HPDE6-E6E7 (cell line): ENCODE results near the gene RETN.
"Not testable (repeated sequence)": the region's sequence is repeated elsewhere in the genome, so short reads cannot be mapped to it uniquely, and the experiment has no call there.

Source experiments
- DNase-seq: peaks from one replicate; pipeline ENCODE4 v3.0.0; 2011; ENCODE audit warnings: missing footprints; ENCODE audit errors: extremely low spot score

The RETN gene

DNA sequence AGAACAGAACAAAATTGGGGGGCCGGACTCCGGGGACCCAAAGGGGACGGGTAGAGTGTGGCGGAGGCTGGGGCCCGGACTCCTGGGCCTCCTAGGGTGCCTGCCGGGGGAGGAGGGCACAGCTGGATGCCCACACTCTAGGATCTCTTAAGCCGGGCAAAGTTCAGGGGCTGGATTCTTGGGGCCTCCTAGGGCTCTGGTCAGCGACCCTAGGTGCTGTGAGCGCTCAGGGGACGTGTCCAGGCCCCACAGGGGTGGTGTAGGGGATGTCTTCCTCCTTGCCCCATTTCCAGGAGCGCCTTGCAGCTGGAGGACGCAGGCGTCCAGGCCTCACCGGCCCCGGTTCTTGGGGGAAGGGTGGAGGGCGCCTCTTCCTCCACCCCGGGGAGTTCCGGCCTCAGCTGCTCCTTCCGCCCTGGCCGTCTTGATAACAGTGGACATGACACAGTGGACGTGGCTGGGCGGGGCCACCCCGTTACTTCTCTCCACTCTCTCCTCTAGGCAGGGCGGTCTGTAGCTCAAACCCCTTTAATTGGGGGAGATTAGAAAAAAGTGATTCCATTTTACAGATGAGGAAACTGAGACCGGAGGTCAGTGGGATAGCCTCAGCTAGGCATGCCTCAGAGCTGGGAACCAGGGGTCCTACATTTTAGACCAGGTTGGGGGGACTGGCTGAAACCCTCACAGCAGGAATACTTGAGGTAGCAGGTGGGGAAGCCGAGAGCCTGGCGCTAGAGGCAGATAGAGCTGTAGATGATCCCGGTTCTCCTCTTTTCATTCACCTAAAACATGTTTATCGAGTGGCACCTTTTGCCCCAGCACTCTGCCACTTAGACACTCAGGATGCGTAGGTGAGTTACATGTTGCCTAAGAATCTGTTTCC is 31.2 kb upstream of the RETN start:
- DNase-seq, result no peak

DNA sequence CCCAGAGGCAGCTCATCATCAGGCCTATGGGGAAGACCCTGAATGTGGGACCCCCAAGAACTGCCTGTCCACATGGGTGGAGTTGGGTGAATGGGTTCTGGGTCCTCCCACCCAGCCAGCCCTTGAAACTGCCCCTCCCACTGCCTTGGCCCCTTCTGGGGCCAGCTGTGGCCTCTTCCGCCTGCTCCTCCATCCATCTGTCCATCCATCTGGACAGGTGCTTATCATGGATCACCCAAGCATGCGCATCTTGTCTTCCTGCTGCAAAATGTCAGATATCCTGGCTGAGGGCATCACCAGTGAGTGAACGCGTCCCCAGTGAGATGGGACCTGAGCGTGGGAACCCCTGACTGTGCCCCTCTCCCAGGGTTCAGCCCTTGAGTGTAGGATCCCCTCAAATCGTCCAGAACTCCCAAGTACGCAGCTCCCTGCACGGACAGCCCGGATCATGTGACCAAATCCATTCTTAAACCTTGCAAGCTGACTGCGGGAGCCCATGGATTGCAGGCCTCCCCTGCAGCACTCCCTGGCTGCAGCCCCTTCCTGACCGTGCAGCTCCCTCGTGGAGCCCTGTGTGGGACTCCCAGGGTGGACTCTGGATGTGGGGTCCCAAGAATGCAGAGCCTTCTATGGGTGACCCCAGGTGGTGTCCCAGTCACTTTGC is 29.9 kb upstream of the RETN start:
- DNase-seq, result no peak

- no peak for DNase-seq
Measured at GRCh38 chr19:7639863-7640348, 28.9 kb upstream of the RETN start.

DNA sequence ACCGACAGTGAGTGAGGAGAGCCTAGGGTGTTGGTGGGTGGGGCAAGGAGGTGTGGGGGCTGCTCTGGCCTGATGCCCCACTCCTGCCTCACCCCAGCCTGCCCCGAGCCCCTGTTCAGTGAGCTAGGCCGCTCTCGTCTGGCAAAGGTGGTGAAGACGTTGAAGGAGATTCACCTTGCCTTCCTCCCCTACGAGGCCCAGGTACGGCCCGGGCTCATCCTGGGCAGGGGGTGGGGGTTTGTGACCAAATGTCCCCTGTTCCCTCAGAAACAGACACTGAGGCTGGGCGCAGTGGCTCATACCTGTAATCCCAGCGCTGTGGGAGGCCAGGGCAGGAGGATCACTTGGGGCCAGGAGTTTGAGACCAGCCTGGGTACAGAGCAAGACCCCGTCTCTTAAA is 28.0 kb upstream of the RETN start:
- no peak for DNase-seq

- DNase-seq, result no peak
Measured at GRCh38 chr19:7641290-7642276, 27.3 kb upstream of the RETN start.

DNA sequence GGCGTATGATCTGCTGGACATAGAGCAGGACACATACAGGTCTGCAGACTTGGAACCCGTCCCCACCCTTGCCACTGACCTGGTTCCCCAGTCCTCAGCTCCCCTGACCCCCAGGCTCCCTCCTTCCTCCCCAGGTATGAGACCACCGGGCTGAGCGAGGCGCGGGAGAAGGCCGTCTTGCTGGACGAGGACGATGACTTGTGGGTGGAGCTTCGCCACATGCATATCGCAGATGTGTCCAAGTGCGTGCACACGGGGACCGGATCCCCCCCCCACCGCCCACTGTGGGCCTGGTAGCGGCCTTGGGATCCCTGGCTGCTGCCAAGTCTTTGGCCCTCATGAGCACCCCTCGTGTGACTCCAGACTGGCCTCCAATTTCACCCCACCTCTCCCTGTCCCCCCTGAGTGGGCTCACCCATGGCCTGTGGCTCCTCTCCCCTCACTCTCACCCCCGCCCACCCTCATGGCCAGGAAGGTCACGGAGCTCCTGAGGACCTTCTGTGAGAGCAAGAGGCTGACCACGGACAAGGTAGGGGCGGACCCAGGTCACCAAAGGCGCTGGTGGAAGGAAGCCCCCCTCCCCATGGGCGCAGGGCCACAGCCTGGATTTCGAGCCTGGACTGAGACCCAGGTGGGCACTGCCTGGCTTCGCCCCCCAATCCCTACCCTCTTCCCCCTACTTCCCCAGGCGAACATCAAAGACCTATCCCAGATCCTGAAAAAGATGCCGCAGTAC is 26.4 kb upstream of the RETN start:
- no peak for DNase-seq

GRCh38 chr19:7643031-7643415 is 25.8 kb upstream of the RETN start:
- no peak for DNase-seq

- DNase-seq, result not testable (repeated sequence)
Measured at GRCh38 chr19:7643629-7644549, 25.0 kb upstream of the RETN start.

GRCh38 chr19:7644550-7644877 is 24.3 kb upstream of the RETN start:
- DNase-seq, result no peak

DNA sequence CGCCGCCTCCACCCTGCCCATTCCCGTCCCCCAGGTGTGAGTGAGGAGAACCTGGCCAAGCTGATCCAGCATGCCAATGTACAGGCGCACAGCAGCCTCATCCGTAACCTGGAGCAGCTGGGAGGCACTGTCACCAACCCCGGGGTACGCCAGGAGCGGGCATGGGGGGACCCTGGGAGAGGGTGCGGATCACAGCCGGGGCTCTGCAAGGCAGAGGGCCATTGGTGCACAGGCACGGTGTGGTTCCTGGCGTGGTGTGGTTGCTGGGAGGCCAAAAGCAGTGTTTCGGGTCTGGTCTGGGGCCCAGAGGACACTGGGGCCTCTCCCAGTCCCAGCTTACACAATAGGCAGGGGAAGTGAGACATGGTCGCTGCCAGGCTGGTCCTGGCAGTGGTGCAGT is 23.7 kb upstream of the RETN start:
- DNase-seq, result no peak

DNA sequence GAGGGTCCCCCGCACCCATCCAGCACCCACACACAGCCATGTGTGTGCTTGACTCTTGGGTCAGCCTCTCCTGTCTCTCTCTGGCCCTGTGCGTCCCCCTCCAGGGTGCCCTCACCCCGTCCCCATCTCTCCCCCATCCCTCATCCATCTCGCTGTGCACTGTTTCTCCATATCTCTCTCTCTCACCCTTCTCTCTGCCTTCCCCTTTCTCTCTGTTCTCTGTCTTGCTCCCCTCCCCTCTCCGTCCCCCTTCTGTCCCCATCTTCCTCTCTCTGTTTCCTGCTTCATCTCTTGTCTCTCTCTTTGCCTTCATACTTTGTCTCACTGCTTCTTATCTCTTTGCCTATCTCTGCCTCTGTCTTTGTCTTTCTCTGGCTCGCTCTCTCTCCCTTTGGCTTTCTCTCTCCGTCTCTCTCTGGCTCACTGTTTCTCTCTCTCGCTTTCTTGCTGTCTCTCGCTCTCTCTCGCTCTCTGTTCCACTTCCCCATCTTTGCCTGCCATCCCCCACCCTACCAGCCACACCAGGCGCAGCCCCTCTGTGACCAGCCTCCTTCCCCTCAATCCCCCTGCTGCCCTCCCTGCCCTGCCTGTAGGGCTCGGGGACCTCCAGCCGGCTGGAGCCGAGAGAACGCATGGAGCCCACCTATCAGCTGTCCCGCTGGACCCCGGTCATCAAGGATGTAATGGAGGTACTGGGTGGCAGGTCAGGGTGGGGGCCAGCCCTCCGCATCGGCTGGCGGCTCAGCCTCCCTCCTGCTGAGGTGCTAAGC is 23.0 kb upstream of the RETN start:
- no peak for DNase-seq

- DNase-seq, result no peak
Measured at GRCh38 chr19:7646426-7646700, 22.5 kb upstream of the RETN start.

GRCh38 chr19:7647156-7647555 is 21.7 kb upstream of the RETN start:
- no peak for DNase-seq

DNA sequence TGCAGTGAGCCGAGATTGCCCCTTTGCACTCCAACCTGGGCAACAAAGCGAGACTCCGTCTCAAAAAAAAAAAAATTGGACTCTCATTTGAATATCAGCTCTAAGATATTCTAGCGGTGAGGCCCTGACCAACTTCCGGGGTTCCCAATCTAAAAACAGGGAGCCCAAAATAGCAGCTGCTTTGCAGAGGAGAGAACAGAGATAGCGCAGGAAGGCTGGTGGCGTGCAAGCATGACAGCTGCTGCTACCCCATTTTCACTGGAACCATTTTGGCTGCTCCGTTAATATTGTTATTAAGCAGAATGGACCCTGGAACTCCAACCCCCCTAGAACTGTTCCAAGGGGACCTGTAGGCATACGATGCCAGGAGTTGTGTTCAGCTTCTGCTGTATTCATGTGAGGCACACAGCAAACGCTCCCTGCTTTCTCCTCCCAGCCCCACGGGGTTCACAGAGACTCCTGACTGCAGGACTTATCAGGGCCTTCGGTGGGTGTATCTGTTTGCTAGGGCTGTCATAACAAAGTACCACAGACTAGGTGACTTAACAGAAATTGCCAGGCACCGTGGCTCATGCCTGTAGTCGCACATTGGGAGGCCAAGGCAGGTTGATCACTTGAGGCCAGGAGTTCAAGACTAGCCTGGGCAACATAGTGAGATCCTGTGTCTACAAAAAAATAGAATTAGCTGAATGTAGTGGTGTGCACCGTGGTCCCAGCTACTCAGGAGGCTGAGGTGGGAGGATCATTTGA is 20.4 kb upstream of the RETN start:
- no peak for DNase-seq

DNA sequence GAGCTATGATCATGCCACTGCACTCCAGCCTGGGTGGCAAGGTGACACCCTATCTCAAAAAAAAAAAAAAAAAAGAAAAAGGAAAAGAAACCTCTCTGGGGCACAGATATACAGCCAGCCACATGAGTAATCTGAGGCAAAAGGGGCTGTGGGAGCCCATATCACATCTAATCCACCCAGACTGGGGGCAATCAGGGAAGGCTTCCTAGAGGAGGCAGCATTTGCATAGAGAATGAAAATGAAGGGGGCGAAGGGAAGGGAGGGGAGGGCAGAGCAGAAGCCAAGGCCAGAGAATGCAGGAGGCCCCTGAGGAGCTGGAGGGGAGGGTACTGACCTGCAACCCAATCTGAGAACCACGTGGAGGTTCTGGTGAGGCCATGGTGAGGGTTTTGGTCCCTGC is 18.7 kb upstream of the RETN start:
- no peak for DNase-seq

GRCh38 chr19:7652061-7652641 is 16.7 kb upstream of the RETN start:
- peak; percentile 73 for DNase-seq

GRCh38 chr19:7654401-7654800 is 14.4 kb upstream of the RETN start:
- no peak for DNase-seq

DNA sequence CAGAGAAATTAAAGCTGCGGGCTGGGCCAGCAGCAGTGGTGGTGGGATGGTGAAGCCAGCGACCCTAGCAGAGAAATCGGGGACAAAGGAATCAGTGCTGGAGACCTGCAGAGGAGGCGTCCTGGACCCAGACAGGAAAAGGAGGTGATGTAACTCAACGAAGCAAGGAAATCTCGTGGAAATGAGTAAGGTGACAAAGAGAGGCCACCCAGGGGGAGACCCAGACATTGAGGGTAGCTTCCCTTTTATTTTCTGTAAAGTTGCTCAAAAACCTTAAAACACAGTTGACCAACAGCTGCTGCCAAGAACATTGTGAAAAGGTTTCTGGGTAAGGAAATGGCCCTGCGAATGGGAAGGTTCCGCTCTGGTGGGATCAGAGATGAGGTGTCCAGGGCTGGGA is 13.3 kb upstream of the RETN start:
- no peak for DNase-seq
